Heart right ventricle (tissue), 16 donors: ENCODE results near the gene CREG1. TPM values are rescaled to one million over a fixed set of nuclear protein-coding genes. Genes with fewer than 3 reads are reported as not detected.

Experiments used
- ATAC-seq, 8 donors: fragments of 200-7000 bp; cut with Tn5 transposase; one replicate each; pipeline ENCODE4 v1.9.1; 2020; ENCODE audit warnings: mild to moderate bottlenecking in 8 of 8, moderate library complexity in 8 of 8, moderate number of reproducible peaks in 1 of 8
- DNase-seq, 2 donors: peaks; one replicate each; pipeline ENCODE4 v3.0.0-alpha.2; 2020
- H3K27ac ChIP-seq, 10 donors: fragments of 200-600 bp; sonication (generic) in 2 of 10; one replicate each; pipeline versions ENCODE4 v1.5.0 to v1.8.0; 2020 to 2022; ENCODE audit warnings: mild to moderate bottlenecking in 3 of 10
- H3K27me3 ChIP-seq, 7 donors: fragments of 200-600 bp; one replicate each; pipeline ENCODE4 v1.8.0; 2021 to 2022; ENCODE audit warnings: mild to moderate bottlenecking in 2 of 7
- H3K36me3 ChIP-seq, 9 donors: fragments of 200-600 bp; sonication (generic) in 1 of 9; one replicate each; pipeline versions ENCODE4 v1.5.0 to v1.8.0; 2020 to 2022; ENCODE audit warnings: mild to moderate bottlenecking in 2 of 9
- H3K4me1 ChIP-seq, 9 donors: fragments of 200-600 bp; sonication (generic) in 1 of 9; one replicate each; pipeline versions ENCODE4 v1.5.0 to v1.8.0; 2020 to 2022; ENCODE audit warnings: mild to moderate bottlenecking in 4 of 9
- H3K4me3 ChIP-seq, 10 donors: fragments of 200-600 bp; sonication (generic) in 2 of 10; one replicate each; pipeline versions ENCODE4 v1.5.0 to v1.8.0; 2020 to 2022; ENCODE audit warnings: mild to moderate bottlenecking in 7 of 10, moderate library complexity in 2 of 10
- H3K9me3 ChIP-seq, 11 donors: fragments of 200-600 bp in 10 of 11; sonication (generic) in 2 of 11; one replicate each; pipeline versions ENCODE4 v1.5.0 to v1.8.0; 2013 to 2022; ENCODE audit warnings: mild to moderate bottlenecking in 2 of 11, control low read depth in 1 of 11, moderate library complexity in 1 of 11
- WGBS, 2 donors: extraction: QIAGEN DNeasy Blood & Tissue Kit; methylation state at CpG; one replicate each; pipeline ENCODE4 v1.1.7; 2013; ENCODE audit warnings: inconsistent platforms in 1 of 2; 5-methylcytosine and 5-hydroxymethylcytosine counted together
- intact Hi-C, 10 donors: fragments of 100-400 bp; cut with DNase I; formaldehyde crosslinking; loops; one replicate each; pipeline versions ENCODE4 v1.11.1 to v1.14.2; 2022
- long read RNA-seq, 3 donors: library from polyadenylated mRNA; unstranded; transcript quantifications; one replicate each; pipeline ENCODE4 v2.0.0, GENCODE V29; 2020 to 2021
- polyA plus RNA-seq, 2 donors: library from polyadenylated mRNA; stranded (reverse); fragments of 200-250 nt; gene quantifications; one replicate each; pipeline ENCODE4 v1.2.3, GENCODE V29; 2013
- total RNA-seq, 10 donors: library from RNA; stranded (reverse); fragmentation: NEBNext Ultra II Directional in 3 of 10; extraction: Animal tissue kit (Norgen Biotek cat#: 25700) in 3 of 10; gene quantifications; one replicate each; pipeline versions ENCODE4 v1.2.1 to v1.2.4, GENCODE V29; 2021 to 2023
- TF ChIP-seq, protein P1 (sequence below), 9 donors: fragments of 200-600 bp; sonication (generic) in 2 of 9; IDR thresholded peaks; one replicate each; pipeline versions ENCODE4 v1.5.0 to v1.8.0; 2021 to 2022; ENCODE audit warnings: antibody characterized with exemption in 9 of 9, mild to moderate bottlenecking in 5 of 9, moderate library complexity in 1 of 9
- donor health status: Arrhythmogenic right ventricular cardiomyopathy.
- donor health status: ischemic (EF 13 %, LVEDD 7.1; RV severe dilation, severe dysfunction).
- donor health status: healthy with polysubstance abuse.
- donor health status: DM: no; HTN: yes; CAD: no.
- donor health status: DM: no; HTN: no; CAD: no.
- donor health status: ischemic (EF 25% LVEDD 6.9; RV normal size, moderate dysfunction).
- donor health status: ischemic (EF 25% LVEDD 5.7; RV mildly dilated, moderate dysfunction).
- donor health status: healthy.
- donor health status: DM: yes; HTN: yes; CAD: no.
- donor health status: Ischemic cardiomyopathy.
- donor health status: ischemic (EF 35%, LVEDD 5.7; RV mildly dilated, moderate dysfunction).
- donor health status: nonischemic (EF 11% LVEDD 7.7; RV severe dilation, severe dysfunction).
- donor health status: DM: yes; HTN: yes; CAD: no.
- donor health status: PGD.
- donor health status: ischemic (EF 29% LVEDD 5.4; RV normal size, mild dysfunction).
- donor health status: nonischemic (EF 23%, LVEDD 6.1; RV moderate dilation, normal function).

The CREG1 gene
- total RNA-seq (100 to 1,000 TPM in 1 of 10 donors, 10 to 100 TPM in 9; 56.9 to 113 (median 76.7) TPM), polyA plus RNA-seq (10 to 100 TPM; 30.5 to 35.2 TPM)
- long read RNA-seq, donor 1, transcript CREG1-201 (4 exons, 1,974 nt): major isoform, 175 of 187 reads
- long read RNA-seq, donor 1, partial matches to known transcripts: 1 of 187 reads
- long read RNA-seq, donor 1, other reads (novel, unspliced or antisense): 11 of 187 reads
- long read RNA-seq, donor 2, transcript CREG1-201 (4 exons, 1,974 nt): major isoform, 248 of 254 reads
- long read RNA-seq, donor 2, partial matches to known transcripts: 1 of 254 reads
- long read RNA-seq, donor 2, other reads (novel, unspliced or antisense): 5 of 254 reads
- long read RNA-seq, donor 3, transcript CREG1-201 (4 exons, 1,974 nt): major isoform, 474 of 492 reads
- long read RNA-seq, donor 3, partial matches to known transcripts: 8 of 492 reads
- long read RNA-seq, donor 3, other reads (novel, unspliced or antisense): 9 of 492 reads

GRCh38 chr1:167553136-167554027 lies at the start of gene CREG1:
Gene CREG1 (minus strand): TSS chr1:167553762.
- Histone ChIP-seq H3K4me1 (peaks cover 8 to 66% (median 24%) of the 10 kb centered on the region in 9 donors), H3K9me3 (no peaks in the 10 kb centered on the region), H3K27me3 (no peaks in the 10 kb centered on the region), H3K4me3 (peak within 1 kb of the TSS; percentile 50 to 92 (median 85)), H3K27ac (peak within 1 kb of the TSS; percentile 27 to 91 (median 82)), H3K36me3 (no peaks in the 10 kb centered on the region)
- peak; percentile 92 to 95 for DNase-seq
- WGBS, 2 donors: 2% methylated on average over 77 to 90 of the region's 90 CpGs
- intact Hi-C loops: loop anchor here in 1 of 10 donors (1.0 kb wide), 1 partner anchor 131 kb away; no protein-coding TSS in a partner anchor
- peak; percentile 99 to 100 (median 99) for ATAC-seq
- TF ChIP-seq, protein P1, sequence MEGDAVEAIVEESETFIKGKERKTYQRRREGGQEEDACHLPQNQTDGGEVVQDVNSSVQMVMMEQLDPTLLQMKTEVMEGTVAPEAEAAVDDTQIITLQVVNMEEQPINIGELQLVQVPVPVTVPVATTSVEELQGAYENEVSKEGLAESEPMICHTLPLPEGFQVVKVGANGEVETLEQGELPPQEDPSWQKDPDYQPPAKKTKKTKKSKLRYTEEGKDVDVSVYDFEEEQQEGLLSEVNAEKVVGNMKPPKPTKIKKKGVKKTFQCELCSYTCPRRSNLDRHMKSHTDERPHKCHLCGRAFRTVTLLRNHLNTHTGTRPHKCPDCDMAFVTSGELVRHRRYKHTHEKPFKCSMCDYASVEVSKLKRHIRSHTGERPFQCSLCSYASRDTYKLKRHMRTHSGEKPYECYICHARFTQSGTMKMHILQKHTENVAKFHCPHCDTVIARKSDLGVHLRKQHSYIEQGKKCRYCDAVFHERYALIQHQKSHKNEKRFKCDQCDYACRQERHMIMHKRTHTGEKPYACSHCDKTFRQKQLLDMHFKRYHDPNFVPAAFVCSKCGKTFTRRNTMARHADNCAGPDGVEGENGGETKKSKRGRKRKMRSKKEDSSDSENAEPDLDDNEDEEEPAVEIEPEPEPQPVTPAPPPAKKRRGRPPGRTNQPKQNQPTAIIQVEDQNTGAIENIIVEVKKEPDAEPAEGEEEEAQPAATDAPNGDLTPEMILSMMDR (IDR thresholded peaks at IDR 0.05): peak in 2 of 9 donors; percentile 12 to 26

GRCh38 chr1:167602840-167603239 lies 49.3 kb upstream of the CREG1 start:
- no peaks in the 10 kb centered on the region for H3K27me3 ChIP-seq
- H3K27ac ChIP-seq: peak overlapping the region in 3 of 10 donors; percentile 69 to 91 (median 79)
- intact Hi-C loops: loop anchor here in 5 of 10 donors (5.0 to 10.0 kb wide), 4 partner anchors 34 to 202 kb away; no protein-coding TSS in a partner anchor
- ATAC-seq: no peak
- no peak for DNase-seq
- no peak overlapping the region for H3K4me3 ChIP-seq
- 72 to 84% methylated on average over 8 of the region's 8 CpGs for WGBS, 2 donors
- H3K4me1 ChIP-seq: peaks cover 5 to 45% (median 33%) of the 10 kb centered on the region in 9 donors
- H3K9me3 ChIP-seq: peaks cover 0 to 14% (median 10%) of the 10 kb centered on the region in 11 donors
- TF ChIP-seq, protein P1 (IDR thresholded peaks at IDR 0.05): no peak
- H3K36me3 ChIP-seq: no peaks in the 10 kb centered on the region

GRCh38 chr1:167601442-167602383 lies 48.2 kb upstream of the CREG1 start:
- H3K36me3 ChIP-seq: no peaks in the 10 kb centered on the region
- intact Hi-C loops: loop anchor here in 9 of 10 donors (1.0 to 10.0 kb wide), 8 partner anchors 29 to 203 kb away; partner anchors contain the start of gene RCSD1 (in 1 of the 9)
- DNase-seq: peak; percentile 33
- H3K27me3 ChIP-seq: no peaks in the 10 kb centered on the region
- peak; percentile 52 to 81 (median 65) for ATAC-seq
- H3K27ac ChIP-seq: peak overlapping the region in 9 of 10 donors; percentile 17 to 91 (median 58)
- peaks cover 0 to 3% (median 0%) of the 10 kb centered on the region in 11 donors for H3K9me3 ChIP-seq
- 64 to 69% methylated on average over 8 of the region's 8 CpGs for WGBS, 2 donors
- TF ChIP-seq, protein P1 (IDR thresholded peaks at IDR 0.05): no peak
- H3K4me3 ChIP-seq: no peak overlapping the region
- H3K4me1 ChIP-seq: peaks cover 5 to 45% (median 33%) of the 10 kb centered on the region in 9 donors
